Measurements from ENCODE around the gene S100Z. TPM values are rescaled to one million over a fixed set of nuclear protein-coding genes. Genes with fewer than 3 reads are reported as not detected.

The S100Z gene
- total and polyA plus RNA-seq, 2 of the 8 experiments (the other 6 are each of a cell fraction or from before 2014, with no cell fraction given), result 0.30 TPM; not detected in 1

GRCh38 chr5:76810236-76810635 is 39.6 kb upstream of the S100Z start:
- H2BK20ac ChIP-seq (ENCODE audit: low read length), result peak overlapping the region; percentile 18; the same call in 1 of the 2 replicates
- peaks cover 0 to 4% (median 0%) of the 10 kb centered on the region in 4 experiments; a peak in 1 of 8 replicates for H3K36me3 ChIP-seq (ENCODE audit: control insufficient read depth in 2 of 4, insufficient read depth in 4 of 4, low read length in 3 of 4)
- ChIA-PET CTCF (ENCODE audit: partially characterized antibody) (interaction anchor here (0.9 to 1.7 kb wide), 2 partner anchors 35 to 83 kb away, joined by 3 to 8 read pairs; no protein-coding TSS in a partner anchor), POLR2A (ENCODE audit: partially characterized antibody) (interaction anchor here (4.4 to 11.5 kb wide), 2 partner anchors 8 to 20 kb away, joined by 35 to 131 read pairs; partner anchors contain the start of gene F2RL1)
- WGBS, 2 experiments (ENCODE audit: extremely low coverage in 1 of 2, insufficient coverage in 1 of 2, insufficient read length in 1 of 2, insufficient replicate concordance in 2 of 2, low coverage in 1 of 2, low lambda C conversion rate in 2 of 2, missing lambda C conversion rate in 1 of 2), result 94% methylated on average over 6 of the region's 6 CpGs; no CpG with 5 or more reads in 1 of the 2 experiments
- H4K20me1 ChIP-seq (replicated peaks in 1 of 2; ENCODE audit: control insufficient read depth in 1 of 2, insufficient read depth in 2 of 2, low read length in 2 of 2), result no peaks in the 10 kb centered on the region
- no peak overlapping the region for H3K56ac ChIP-seq (replicated peaks; ENCODE audit: insufficient read length, low read depth, low read length)
- DNase-seq (ENCODE audit: low read depth in 1 of 2, low spot score in 2 of 2), result no peak
- no peaks in the 10 kb centered on the region for H3K27me3 ChIP-seq (replicated peaks in 1 of 4; ENCODE audit: control insufficient read depth in 3 of 4, extremely low read depth in 1 of 4, insufficient read depth in 3 of 4, low read length in 3 of 4)
- no peak overlapping the region for H3K4ac ChIP-seq (replicated peaks; ENCODE audit: insufficient read length, low read depth, low read length)
- no peak overlapping the region for H2AK5ac ChIP-seq (ENCODE audit: low read depth, low read length)
- FAIRE-seq, result no peak
- no peak for TF ChIP-seq TCF12 (IDR thresholded peaks at IDR 0.05; ENCODE audit: low read depth, low read length)
- TF ChIP-seq PHF8 (conservative IDR thresholded peaks at IDR 0.05; ENCODE audit: low read depth, low read length), result no peak
- H4K5ac ChIP-seq (ENCODE audit: insufficient read length, low read depth, low read length), result no peak overlapping the region
- H2BK120ac ChIP-seq (replicated peaks; ENCODE audit: low read depth, low read length), result no peak overlapping the region
- no peak overlapping the region for H3K4me3 ChIP-seq (ENCODE audit: extremely low read depth in 1 of 4, insufficient read depth in 2 of 4, low read depth in 3 of 4, low read length in 4 of 4)
- H2AFZ ChIP-seq (ENCODE audit: low read length), result no peak overlapping the region
- H3K23me2 ChIP-seq (ENCODE audit: low read depth, low read length), result peaks cover 3% of the 10 kb centered on the region
- no peaks in the 10 kb centered on the region for H3K79me2 ChIP-seq (ENCODE audit: control insufficient read depth in 1 of 2, insufficient read depth in 2 of 2, low read length in 2 of 2)
- H3K4me2 ChIP-seq (ENCODE audit: insufficient read depth in 1 of 2, low read depth in 2 of 2, low read length in 2 of 2), result no peak overlapping the region
- peak overlapping the region; percentile 27; the same call in 1 of the 2 replicates for H2BK12ac ChIP-seq (ENCODE audit: low read depth, low read length)
- H4K91ac ChIP-seq (replicated peaks; ENCODE audit: insufficient read length, low read length), result no peak overlapping the region
- no peak overlapping the region for H2BK5ac ChIP-seq (ENCODE audit: low read depth, low read length)
- H3K9ac ChIP-seq (replicated peaks in 1 of 4; ENCODE audit: extremely low read depth in 1 of 4, low read depth in 3 of 4, low read length in 3 of 4), result no peak overlapping the region
- H3K27ac ChIP-seq (ENCODE audit: low read depth, low read length), result no peak overlapping the region
- H3K23ac ChIP-seq (ENCODE audit: insufficient read length), result no peak overlapping the region
- H3K4me1 ChIP-seq (replicated peaks in 1 of 4; ENCODE audit: control insufficient read depth in 3 of 4, insufficient read depth in 4 of 4, low read length in 3 of 4), result peaks cover 8 to 22% (median 17%) of the 10 kb centered on the region in 4 experiments; a peak in 5 of 7 replicates
- no peak overlapping the region for H4K8ac ChIP-seq (ENCODE audit: extremely low read depth, insufficient read depth, low read length)
- no peak overlapping the region for H3K14ac ChIP-seq (ENCODE audit: insufficient read length)
- H3K79me1 ChIP-seq (ENCODE audit: low read depth, low read length), result no peaks in the 10 kb centered on the region
- no peak overlapping the region for H2BK15ac ChIP-seq (ENCODE audit: low read length)
- no peak overlapping the region for H3K18ac ChIP-seq (ENCODE audit: extremely low read depth, low read length)
- peaks cover 3 to 17% of the 10 kb centered on the region in 2 experiments; a peak in 3 of 4 replicates for H3K9me3 ChIP-seq (ENCODE audit: insufficient read depth in 2 of 2, low read depth in 1 of 2, low read length in 1 of 2)
